Measurements from ENCODE around the gene CALHM1. TPM values are rescaled to one million over a fixed set of nuclear protein-coding genes. Genes with fewer than 3 reads are reported as not detected.
A peak's percentile ranks its signal among the peaks of the same experiment; 100 is the strongest.

Gene CALHM1
- total RNA-seq, 2 experiments from 2014 or later, result 0.47 to 1.1 TPM

DNA sequence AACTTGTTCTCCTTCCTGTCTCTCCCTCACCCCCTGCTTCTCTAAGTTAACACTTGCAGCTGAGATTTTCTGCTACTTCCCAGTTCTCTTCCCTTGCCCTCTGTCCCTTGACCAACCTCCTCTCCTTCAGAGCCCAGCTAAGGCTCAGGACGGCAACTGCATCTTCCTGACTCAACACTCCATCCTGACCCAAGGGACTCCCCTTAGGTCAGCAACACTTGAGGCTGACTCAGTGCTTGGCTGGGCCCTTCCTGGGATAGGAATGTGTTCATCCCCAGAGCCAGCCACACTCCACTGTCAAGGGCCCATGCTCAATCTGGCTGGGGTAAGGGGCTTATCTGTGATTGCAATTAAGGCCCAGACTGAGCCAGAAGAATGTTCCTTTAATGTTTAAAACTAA lies 10.0 kb downstream of the CALHM1 start:
- CTCF ChIA-PET, result interaction anchor here (0.6 to 6.5 kb wide), 6 partner anchors 19 to 400 kb away, joined by 3 to 54 read pairs (median 4); no protein-coding TSS in a partner anchor
- ATAC-seq (no peak), DNase-seq (no peak)
- no peaks in the 10 kb centered on the region for H3K9me3 Mint-ChIP-seq (ENCODE audit: low read depth)
- no peaks in the 10 kb centered on the region for H3K27me3 Mint-ChIP-seq
- peaks cover 64% of the 10 kb centered on the region for H3K4me1 Mint-ChIP-seq
- peaks cover 58% of the 10 kb centered on the region for H3K36me3 Mint-ChIP-seq
- peak overlapping the region; percentile 82 for H3K4me3 Mint-ChIP-seq
- H3K27ac Mint-ChIP-seq, result peak overlapping the region; percentile 65

GRCh38 chr10:103447187-103447586 lies 11.5 kb downstream of the CALHM1 start:
- CTCF ChIA-PET, result interaction anchor here (1.0 kb wide), 1 partner anchor 30 kb away, joined by 3 read pairs; no protein-coding TSS in a partner anchor
- DNase-seq, result no peak
- Mint-ChIP-seq H3K4me1 (peaks cover 51% of the 10 kb centered on the region), H3K27me3 (no peaks in the 10 kb centered on the region), H3K36me3 (peaks cover 64% of the 10 kb centered on the region), H3K9me3 (ENCODE audit: low read depth) (no peaks in the 10 kb centered on the region), H3K27ac (no peak overlapping the region), H3K4me3 (no peak overlapping the region)
- ATAC-seq, result no peak

DNA sequence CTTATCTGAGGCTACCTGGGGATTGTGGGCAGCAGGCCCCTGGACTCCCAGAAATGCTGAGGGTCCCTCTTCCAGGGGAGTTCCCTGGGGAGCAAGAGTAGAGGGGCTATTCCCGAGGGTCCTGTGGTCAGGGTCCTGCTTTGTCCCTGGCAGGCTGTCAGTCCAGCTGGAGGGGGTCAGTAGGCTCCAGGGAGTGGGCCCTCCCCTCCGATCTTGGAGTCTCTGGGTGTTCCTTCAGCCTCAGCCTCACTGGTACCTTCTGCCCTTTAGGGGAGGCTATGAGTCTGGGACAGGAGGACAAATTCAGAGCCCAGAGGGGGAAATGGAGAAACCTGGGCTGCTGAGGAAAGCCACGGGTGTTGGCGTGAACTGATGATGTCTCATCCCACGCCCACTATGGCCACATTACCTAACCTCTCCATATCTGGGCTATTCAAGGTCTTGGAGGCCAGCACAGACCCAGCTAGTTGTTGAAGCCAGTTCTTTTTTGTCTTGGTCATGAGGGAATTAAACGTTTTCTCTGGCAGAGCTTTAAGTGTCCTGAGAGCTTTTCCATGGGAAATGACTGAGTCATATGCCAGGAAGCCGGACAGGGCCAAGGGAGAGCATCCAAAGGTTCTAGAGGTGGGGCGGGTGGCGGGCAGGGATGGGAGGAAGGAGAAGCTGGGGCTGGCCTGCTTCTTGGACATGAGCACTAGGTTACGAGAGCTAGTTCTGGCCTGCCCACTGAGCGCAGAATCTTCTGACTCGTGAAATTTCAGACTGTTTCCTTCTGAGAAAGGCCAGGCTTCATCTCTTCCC lies 12.7 kb downstream of the CALHM1 start:
- Mint-ChIP-seq H3K9me3 (ENCODE audit: low read depth) (no peaks in the 10 kb centered on the region), H3K27ac (peak overlapping the region; percentile 3), H3K27me3 (no peaks in the 10 kb centered on the region), H3K36me3 (peaks cover 59% of the 10 kb centered on the region), H3K4me3 (no peak overlapping the region), H3K4me1 (peaks cover 48% of the 10 kb centered on the region)
- ATAC-seq, result no peak
- CTCF ChIA-PET, result interaction anchor here (0.9 to 1.3 kb wide), 3 partner anchors 9 to 39 kb away, joined by 3 to 5 read pairs (median 3); no protein-coding TSS in a partner anchor
- no peak for DNase-seq

GRCh38 chr10:103445366-103445765 lies 13.3 kb downstream of the CALHM1 start:
- CTCF ChIA-PET, result interaction anchor here (1.3 kb wide), 1 partner anchor 9 kb away, joined by 5 read pairs; no protein-coding TSS in a partner anchor
- no peaks in the 10 kb centered on the region for H3K27me3 Mint-ChIP-seq
- no peaks in the 10 kb centered on the region for H3K9me3 Mint-ChIP-seq (ENCODE audit: low read depth)
- H3K4me1 Mint-ChIP-seq, result peaks cover 42% of the 10 kb centered on the region
- H3K27ac Mint-ChIP-seq, result no peak overlapping the region
- DNase-seq, result no peak
- ATAC-seq, result no peak
- H3K36me3 Mint-ChIP-seq, result peaks cover 53% of the 10 kb centered on the region
- H3K4me3 Mint-ChIP-seq, result no peak overlapping the region

DNA sequence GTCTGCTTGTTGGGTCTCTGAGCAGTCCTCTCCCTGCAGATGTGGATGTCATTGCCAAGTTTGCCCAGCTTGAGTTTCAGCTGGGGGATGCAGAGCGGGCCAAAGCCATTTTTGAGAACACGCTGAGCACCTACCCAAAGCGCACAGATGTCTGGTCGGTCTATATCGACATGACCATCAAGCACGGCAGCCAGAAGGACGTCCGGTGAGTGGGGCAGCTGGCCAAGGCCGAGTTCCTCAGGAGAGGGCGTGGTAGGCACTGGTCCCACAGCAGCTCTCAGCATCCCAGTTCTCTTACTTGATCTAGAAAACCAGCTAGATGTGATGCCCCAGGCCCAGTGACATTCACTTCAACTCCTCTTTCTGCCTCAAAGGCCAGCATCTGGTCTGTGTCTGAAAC lies 14.2 kb downstream of the CALHM1 start:
- Mint-ChIP-seq H3K27ac (peak overlapping the region; percentile 70), H3K9me3 (ENCODE audit: low read depth) (no peaks in the 10 kb centered on the region), H3K36me3 (peaks cover 48% of the 10 kb centered on the region), H3K4me1 (peaks cover 34% of the 10 kb centered on the region), H3K4me3 (no peak overlapping the region), H3K27me3 (no peaks in the 10 kb centered on the region)
- ATAC-seq (no peak), DNase-seq (no peak)
- CTCF ChIA-PET, result no interaction called here

DNA sequence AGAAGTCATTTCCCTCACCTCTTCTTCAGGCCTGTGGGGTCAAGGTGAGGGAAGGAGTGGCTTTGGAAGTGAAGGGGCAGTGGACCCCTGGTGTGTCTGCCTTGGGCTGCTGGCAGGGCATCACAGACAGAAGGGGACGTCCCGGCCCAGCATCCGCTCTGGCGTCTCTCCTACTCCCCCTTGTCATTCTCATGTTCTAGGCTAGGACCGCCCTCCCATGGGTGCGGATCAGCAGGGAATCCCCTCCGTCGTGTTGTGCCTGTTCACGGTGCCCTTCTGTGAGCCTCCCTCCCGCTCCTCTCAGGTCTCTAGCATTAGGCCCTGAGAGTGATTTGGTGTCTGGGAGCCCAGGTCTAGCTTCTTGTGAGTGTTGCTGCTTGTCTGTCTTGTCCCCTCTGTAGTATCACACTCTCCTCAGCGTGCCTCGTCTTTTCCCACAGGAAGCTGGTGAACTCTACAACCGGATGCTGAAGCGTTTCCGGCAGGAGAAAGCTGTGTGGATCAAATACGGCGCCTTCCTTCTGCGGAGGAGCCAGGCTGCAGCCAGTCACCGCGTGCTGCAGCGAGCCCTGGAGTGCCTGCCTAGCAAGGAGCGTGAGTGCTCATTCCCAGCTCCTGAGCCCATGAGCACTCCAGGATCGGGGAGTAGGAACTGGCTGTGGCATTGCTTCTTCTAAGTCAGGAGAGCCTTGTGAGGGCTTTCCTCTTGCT lies 15.1 kb downstream of the CALHM1 start:
- Mint-ChIP-seq H3K36me3 (peaks cover 40% of the 10 kb centered on the region), H3K9me3 (ENCODE audit: low read depth) (no peaks in the 10 kb centered on the region), H3K4me1 (peaks cover 25% of the 10 kb centered on the region), H3K27ac (no peak overlapping the region), H3K4me3 (no peak overlapping the region), H3K27me3 (no peaks in the 10 kb centered on the region)
- no peak for DNase-seq
- ATAC-seq, result no peak
- CTCF ChIA-PET, result interaction anchor here (1.5 kb wide), 1 partner anchor 42 kb away, joined by 3 read pairs; no protein-coding TSS in a partner anchor

DNA sequence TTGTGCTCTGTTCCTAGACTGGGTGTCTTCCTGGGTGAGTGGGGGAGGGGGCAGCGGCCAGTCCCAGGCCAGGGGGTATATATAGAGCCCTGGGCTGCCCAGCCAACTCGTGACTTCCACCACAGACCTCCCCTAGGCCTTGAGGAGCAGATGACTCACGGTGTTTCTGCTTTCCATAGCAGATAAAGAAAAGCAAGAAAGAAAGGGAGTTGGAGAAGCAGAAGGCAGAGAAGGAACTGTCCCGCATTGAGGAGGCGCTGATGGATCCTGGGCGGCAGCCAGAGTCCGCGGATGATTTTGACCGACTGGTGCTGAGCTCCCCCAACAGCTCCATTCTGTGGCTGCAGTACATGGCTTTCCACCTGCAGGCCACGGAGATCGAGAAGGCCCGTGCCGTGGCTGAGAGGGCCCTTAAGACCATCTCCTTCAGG lies 16.7 kb downstream of the CALHM1 start:
- H3K27ac Mint-ChIP-seq, result no peak overlapping the region
- DNase-seq (no peak), ATAC-seq (no peak)
- peaks cover 16% of the 10 kb centered on the region for H3K4me1 Mint-ChIP-seq
- H3K9me3 Mint-ChIP-seq (ENCODE audit: low read depth), result no peaks in the 10 kb centered on the region
- no peak overlapping the region for H3K4me3 Mint-ChIP-seq
- H3K27me3 Mint-ChIP-seq, result no peaks in the 10 kb centered on the region
- peaks cover 40% of the 10 kb centered on the region for H3K36me3 Mint-ChIP-seq
- CTCF ChIA-PET, result no interaction called here

- CTCF ChIA-PET, result interaction anchor here (1.0 to 1.4 kb wide), 2 partner anchors 11 to 35 kb away, joined by 3 to 5 read pairs; no protein-coding TSS in a partner anchor
- Mint-ChIP-seq H3K36me3 (peaks cover 42% of the 10 kb centered on the region), H3K27me3 (no peaks in the 10 kb centered on the region), H3K9me3 (ENCODE audit: low read depth) (no peaks in the 10 kb centered on the region), H3K27ac (no peak overlapping the region), H3K4me3 (no peak overlapping the region), H3K4me1 (peaks cover 14% of the 10 kb centered on the region)
- ATAC-seq, result no peak
- no peak for DNase-seq
Measured at GRCh38 chr10:103441611-103442010, 17.1 kb downstream of the CALHM1 start.

DNA sequence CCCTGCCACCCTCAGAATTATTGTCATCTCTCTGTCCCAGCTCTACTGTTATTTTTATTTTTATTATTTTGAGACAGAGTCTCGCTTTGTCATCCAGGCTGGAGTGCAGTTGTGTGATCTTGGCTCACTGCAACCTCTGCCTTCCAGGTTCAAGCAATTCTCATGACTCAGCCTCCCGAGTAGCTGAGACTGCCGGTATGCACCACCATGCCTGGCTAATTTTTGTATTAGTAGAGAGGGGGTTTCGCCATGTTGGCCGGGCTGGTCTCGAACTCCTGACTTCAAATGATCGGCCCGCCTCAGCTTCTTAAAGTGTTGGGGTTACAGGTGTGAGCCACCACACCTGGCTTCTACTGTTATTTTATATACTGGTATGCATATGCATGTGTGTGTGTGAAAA lies 17.5 kb downstream of the CALHM1 start:
- Mint-ChIP-seq H3K9me3 (ENCODE audit: low read depth) (no peaks in the 10 kb centered on the region), H3K4me1 (peaks cover 15% of the 10 kb centered on the region), H3K27me3 (no peaks in the 10 kb centered on the region), H3K27ac (no peak overlapping the region), H3K4me3 (no peak overlapping the region), H3K36me3 (peaks cover 42% of the 10 kb centered on the region)
- no peak for ATAC-seq
- no peak for DNase-seq
- CTCF ChIA-PET, result interaction anchor here (1.0 to 1.4 kb wide), 2 partner anchors 11 to 36 kb away, joined by 3 to 5 read pairs; no protein-coding TSS in a partner anchor

DNA sequence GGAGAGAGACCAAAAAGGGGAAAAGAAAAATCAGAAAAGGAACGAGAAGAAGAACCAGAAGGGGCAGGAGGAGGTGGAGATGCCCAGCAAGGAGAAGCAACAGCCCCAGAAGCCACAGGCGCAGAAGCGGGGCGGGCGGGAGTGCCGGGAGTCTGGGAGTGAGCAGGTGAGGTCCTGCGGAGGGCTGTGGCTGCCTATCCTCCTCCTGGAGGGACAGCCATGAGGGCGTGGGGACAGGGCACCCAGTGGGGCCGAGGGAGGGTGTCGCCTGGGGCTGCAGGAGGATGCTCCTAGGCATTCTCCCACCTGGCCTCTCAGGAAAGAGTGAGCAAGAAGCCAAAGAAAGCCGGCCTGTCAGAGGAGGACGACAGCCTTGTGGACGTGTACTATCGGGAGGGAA lies 18.3 kb downstream of the CALHM1 start:
- no peaks in the 10 kb centered on the region for H3K9me3 Mint-ChIP-seq (ENCODE audit: low read depth)
- peaks cover 12% of the 10 kb centered on the region for H3K4me1 Mint-ChIP-seq
- ATAC-seq (no peak), DNase-seq (no peak)
- no peak overlapping the region for H3K4me3 Mint-ChIP-seq
- H3K27me3 Mint-ChIP-seq, result no peaks in the 10 kb centered on the region
- CTCF ChIA-PET, result interaction anchor here (1.3 to 1.4 kb wide), 2 partner anchors 36 to 41 kb away, joined by 3 to 5 read pairs; no protein-coding TSS in a partner anchor
- peaks cover 40% of the 10 kb centered on the region for H3K36me3 Mint-ChIP-seq
- H3K27ac Mint-ChIP-seq, result no peak overlapping the region

DNA sequence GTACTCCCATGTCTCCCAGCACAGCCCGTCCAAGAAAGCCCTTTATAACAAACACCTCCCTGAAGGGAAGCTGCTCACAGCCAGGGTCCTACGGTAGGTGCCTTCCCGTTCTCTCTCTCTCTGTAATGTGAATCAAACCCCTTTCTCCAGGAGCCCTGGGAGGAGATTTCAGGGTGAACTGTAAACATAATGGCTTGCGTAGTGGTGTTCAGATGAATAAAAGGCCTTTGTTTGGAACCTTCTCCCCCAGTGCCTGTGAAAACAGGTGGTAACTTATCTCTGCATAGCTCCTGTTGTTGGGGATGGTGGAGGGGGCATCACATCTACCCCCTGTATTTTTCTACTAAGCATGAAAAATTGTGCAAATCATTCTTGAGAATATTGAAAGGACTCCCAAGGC lies 18.9 kb downstream of the CALHM1 start:
- Mint-ChIP-seq H3K9me3 (ENCODE audit: low read depth) (no peaks in the 10 kb centered on the region), H3K36me3 (peaks cover 39% of the 10 kb centered on the region), H3K4me1 (peaks cover 7% of the 10 kb centered on the region), H3K27ac (no peak overlapping the region), H3K27me3 (no peaks in the 10 kb centered on the region), H3K4me3 (no peak overlapping the region)
- no peak for ATAC-seq
- CTCF ChIA-PET, result interaction anchor here (0.6 to 1.3 kb wide), 2 partner anchors 41 to 65 kb away, joined by 3 to 4 read pairs; no protein-coding TSS in a partner anchor
- DNase-seq, result no peak

DNA sequence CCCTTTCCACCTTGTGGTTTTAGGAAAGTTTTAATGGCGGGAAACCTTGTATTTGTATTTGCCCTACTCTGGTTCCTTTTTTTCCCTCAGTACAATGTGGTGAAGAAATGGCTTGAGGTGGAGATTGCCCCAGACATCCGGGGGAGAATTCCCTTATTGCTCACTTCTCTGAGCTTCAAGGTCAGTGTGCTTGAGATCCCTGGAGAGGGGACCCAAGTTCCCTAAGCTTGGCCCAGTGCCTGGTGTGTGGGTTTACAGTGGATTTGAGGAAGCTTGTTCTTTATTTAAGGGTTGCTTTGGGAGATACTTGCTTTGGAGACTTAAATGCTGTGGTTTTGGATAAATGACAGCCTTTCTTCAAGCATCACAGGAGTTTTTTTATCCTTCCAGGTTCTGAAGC lies 24.8 kb downstream of the CALHM1 start:
- H3K36me3 Mint-ChIP-seq, result peaks cover 56% of the 10 kb centered on the region
- CTCF ChIA-PET, result interaction anchor here (1.6 to 1.7 kb wide), 2 partner anchors 52 to 57 kb away, joined by 3 to 6 read pairs; no protein-coding TSS in a partner anchor
- DNase-seq (no peak), ATAC-seq (no peak)
- no peak overlapping the region for H3K27ac Mint-ChIP-seq
- H3K4me1 Mint-ChIP-seq, result peaks cover 39% of the 10 kb centered on the region
- no peaks in the 10 kb centered on the region for H3K9me3 Mint-ChIP-seq (ENCODE audit: low read depth)
- no peak overlapping the region for H3K4me3 Mint-ChIP-seq
- no peaks in the 10 kb centered on the region for H3K27me3 Mint-ChIP-seq

DNA sequence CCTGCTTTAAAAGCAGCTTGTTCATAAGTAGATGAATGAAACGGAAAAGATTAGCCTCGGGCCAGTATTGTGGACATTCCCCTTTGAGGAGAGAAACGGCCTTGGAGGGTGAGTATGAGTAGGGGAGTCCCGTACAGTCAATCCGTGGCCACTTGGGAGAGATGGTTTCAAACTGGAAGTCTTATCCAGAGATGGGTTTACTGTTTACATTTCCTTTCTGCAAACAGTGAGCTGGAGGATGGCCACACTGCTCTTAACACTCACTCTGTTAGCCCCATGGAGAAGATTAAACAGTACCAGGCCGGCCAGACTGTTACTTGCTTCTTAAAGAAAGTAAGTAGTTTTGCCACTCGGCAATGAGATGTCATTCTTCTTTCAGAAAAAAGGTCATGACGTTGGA lies 26.8 kb downstream of the CALHM1 start:
- ATAC-seq (no peak), DNase-seq (no peak)
- H3K27ac Mint-ChIP-seq, result peak overlapping the region; percentile 59
- peaks cover 50% of the 10 kb centered on the region for H3K4me1 Mint-ChIP-seq
- CTCF ChIA-PET, result interaction anchor here (0.7 to 2.3 kb wide), 6 partner anchors 14 to 59 kb away, joined by 3 to 8 read pairs (median 4); no protein-coding TSS in a partner anchor
- no peaks in the 10 kb centered on the region for H3K9me3 Mint-ChIP-seq (ENCODE audit: low read depth)
- H3K27me3 Mint-ChIP-seq, result no peaks in the 10 kb centered on the region
- H3K36me3 Mint-ChIP-seq, result peaks cover 63% of the 10 kb centered on the region
- H3K4me3 Mint-ChIP-seq, result no peak overlapping the region

Data from activated CD8-positive, alpha-beta memory T cell treated with anti-CD3 and anti-CD28 coated beads, Interleukin-2, amount 10 ng/mL, durations not matched to agents 7 days and 5 days (primary cell).